Smooth muscle cell (in vitro differentiated cells): ENCODE measurements around the gene GP1BB. TPM values are rescaled to one million over a fixed set of nuclear protein-coding genes. Genes with fewer than 3 reads are reported as not detected.

ENCODE experiments used
- DNase-seq: peaks from one replicate; lab custom pipeline; 2025; ENCODE audit not compliant: unreplicated experiment; lab: John Stamatoyannopoulos, UW
- H2AFZ ChIP-seq: fragments of 200-600 bp; sonication (generic); 2 replicates; pipeline ENCODE4 v1.6.0; 2016; ENCODE audit warnings: antibody characterized with exemption, low read depth, mild to moderate bottlenecking
- H3F3A ChIP-seq: fragments of 200-600 bp; sonication (generic); 2 replicates; pipeline ENCODE4 v1.6.0; 2017; ENCODE audit warnings: antibody characterized with exemption, low read depth
- H3K27ac ChIP-seq: fragments of 200-600 bp; sonication (generic); 2 replicates; pipeline ENCODE4 v1.5.1; 2016; ENCODE audit warnings: low read depth, mild to moderate bottlenecking
- H3K27me3 ChIP-seq: fragments of 200-600 bp; sonication (generic); 2 replicates; pipeline ENCODE4 v1.6.1; 2016; ENCODE audit warnings: low read depth, mild to moderate bottlenecking
- H3K36me3 ChIP-seq: fragments of 200-600 bp; sonication (generic); 2 replicates; pipeline ENCODE4 v1.5.1; 2016; ENCODE audit warnings: low read depth
- H3K4me1 ChIP-seq: fragments of 200-600 bp; sonication (generic); 2 replicates; pipeline ENCODE4 v1.5.1; 2016; ENCODE audit warnings: low read depth
- H3K4me2 ChIP-seq: fragments of 200-600 bp; sonication (generic); 2 replicates; pipeline ENCODE4 v1.6.0; 2016; ENCODE audit warnings: mild to moderate bottlenecking
- H3K4me3 ChIP-seq: fragments of 200-600 bp; sonication (generic); 2 replicates; pipeline ENCODE4 v1.5.1; 2016; ENCODE audit warnings: mild to moderate bottlenecking
- H3K79me2 ChIP-seq: fragments of 200-600 bp; sonication (generic); 2 replicates; pipeline ENCODE4 v1.6.0; 2016; ENCODE audit warnings: low read depth, mild to moderate bottlenecking
- H3K9ac ChIP-seq: fragments of 200-600 bp; sonication (generic); 2 replicates; pipeline ENCODE4 v1.6.0; 2016; ENCODE audit warnings: low read depth
- H3K9me3 ChIP-seq: fragments of 200-600 bp; sonication (generic); replicated peaks from 2 replicates; pipeline ENCODE4 v1.5.1; 2016; ENCODE audit warnings: low read depth
- H4K20me1 ChIP-seq: fragments of 200-600 bp; sonication (generic); 2 replicates; pipeline ENCODE4 v1.6.0; 2016; ENCODE audit warnings: low read depth
- CTCF ChIP-seq: fragments of 200-600 bp; sonication (generic); IDR thresholded peaks from 2 replicates; pipeline ENCODE4 v1.5.1; 2017; ENCODE audit warnings: borderline replicate concordance, mild to moderate bottlenecking, antibody characterized with exemption; ENCODE audit not compliant: insufficient read depth, poor library complexity, severe bottlenecking
- WGBS: methylation state at CpG from one replicate; pipeline ENCODE4 v1.1.7; 2016; ENCODE audit warnings: low lambda C conversion rate; 5-methylcytosine and 5-hydroxymethylcytosine counted together
- polyA plus RNA-seq: library from polyadenylated mRNA; unstranded; fragments of >200 nt; fragmentation: Nextera tagmentation; extraction: Ambion mirVana; gene quantifications from 2 replicates; pipeline ENCODE4 v1.2.1, GENCODE V29; 2016
- total RNA-seq: library from RNA; depleted of rRNA; stranded (reverse); fragments of >200 nt; gene quantifications from 2 replicates; pipeline ENCODE4 v1.2.3, GENCODE V29; 2014

Gene GP1BB
- total and polyA plus RNA-seq, 2 experiments from 2014 or later: 0.94 to 9.7 TPM

GRCh38 chr22:19735665-19736510 lies 12.5 kb downstream of the GP1BB start:
- Histone ChIP-seq H3K36me3 (no peaks in the 10 kb centered on the region), H3K9ac (no peak overlapping the region), H2AFZ (no peak overlapping the region), H4K20me1 (no peaks in the 10 kb centered on the region), H3K27ac (no peak overlapping the region), H3K4me2 (no peak overlapping the region), H3K4me3 (no peak overlapping the region), H3K27me3 (peaks cover 5% of the 10 kb centered on the region), H3F3A (no peaks in the 10 kb centered on the region), H3K9me3 (no peaks in the 10 kb centered on the region), H3K79me2 (no peaks in the 10 kb centered on the region), H3K4me1 (no peaks in the 10 kb centered on the region)
- no peak for TF ChIP-seq CTCF
- WGBS: 85% methylated on average over 21 of the region's 21 CpGs
- no peak for DNase-seq

- Histone ChIP-seq H3K79me2 (no peaks in the 10 kb centered on the region), H3K9ac (no peak overlapping the region), H3K4me2 (no peak overlapping the region), H3K27me3 (peaks cover 5% of the 10 kb centered on the region), H3K4me3 (no peak overlapping the region), H3K27ac (no peak overlapping the region), H3K36me3 (no peaks in the 10 kb centered on the region), H3K4me1 (no peaks in the 10 kb centered on the region), H4K20me1 (no peaks in the 10 kb centered on the region), H2AFZ (no peak overlapping the region), H3F3A (no peaks in the 10 kb centered on the region), H3K9me3 (no peaks in the 10 kb centered on the region)
- 95% methylated on average over 16 of the region's 17 CpGs for WGBS
- no peak for TF ChIP-seq CTCF
- DNase-seq: no peak
Observed at GRCh38 chr22:19737846-19738663, 14.7 kb downstream of the GP1BB start.

GRCh38 chr22:19738664-19739447 lies 15.5 kb downstream of the GP1BB start:
- Histone ChIP-seq H4K20me1 (no peaks in the 10 kb centered on the region), H3K36me3 (no peaks in the 10 kb centered on the region), H3K9me3 (no peaks in the 10 kb centered on the region), H2AFZ (no peak overlapping the region), H3K9ac (no peak overlapping the region), H3K79me2 (no peaks in the 10 kb centered on the region), H3K4me3 (no peak overlapping the region), H3K4me2 (no peak overlapping the region), H3K27me3 (peaks cover 5% of the 10 kb centered on the region), H3F3A (no peaks in the 10 kb centered on the region), H3K27ac (no peak overlapping the region), H3K4me1 (no peaks in the 10 kb centered on the region)
- WGBS: 84% methylated on average over 31 of the region's 31 CpGs
- DNase-seq: no peak
- no peak for TF ChIP-seq CTCF
